Peyer's patch (tissue), 4 donors: ENCODE results near the gene RNLS.
"Not testable (repeated sequence)": the region's sequence is repeated elsewhere in the genome, so short reads cannot be mapped to it uniquely, and the experiment has no call there.

Source experiments
- POLR2A ChIP-seq, 2 donors: fragments of 450-650 bp; IDR thresholded peaks; one replicate each; pipeline ENCODE4 v1.5.1; 2017; ENCODE audit warnings: antibody characterized with exemption in 2 of 2, mild to moderate bottlenecking in 2 of 2, moderate library complexity in 2 of 2
- TF ChIP-seq, protein P1 (sequence below), 6 experiments: fragments of 450-650 bp in 4 of 6; fragments of 200-600 bp in 2 of 6; sonication (generic) in 1 of 6; IDR thresholded peaks; one replicate each; pipeline ENCODE4 v1.5.1; 2017 to 2019; ENCODE audit warnings: antibody characterized with exemption in 6 of 6, mild to moderate bottlenecking in 3 of 6, moderate library complexity in 1 of 6

DNA sequence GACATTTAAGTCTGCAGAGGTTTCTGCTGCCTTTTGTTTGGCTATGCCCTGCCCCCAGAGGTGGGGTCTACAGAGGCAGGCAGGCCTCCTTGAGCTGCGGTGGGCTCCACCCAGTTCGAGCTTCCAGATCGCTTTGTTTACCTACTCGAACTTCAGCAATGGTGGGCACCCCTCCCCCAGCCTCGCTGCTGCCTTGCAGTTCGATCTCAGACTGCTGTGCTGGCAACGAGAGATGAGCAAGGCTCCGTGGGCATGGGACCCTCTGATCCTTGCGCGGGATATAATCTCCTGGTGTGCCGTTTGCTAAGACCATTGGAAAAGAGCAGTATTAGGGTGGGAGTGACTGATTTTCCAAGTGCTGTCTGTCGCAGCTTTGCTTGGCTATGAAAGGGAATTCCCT lies 227.4 kb downstream of the RNLS start:
- TF ChIP-seq, protein P1, sequence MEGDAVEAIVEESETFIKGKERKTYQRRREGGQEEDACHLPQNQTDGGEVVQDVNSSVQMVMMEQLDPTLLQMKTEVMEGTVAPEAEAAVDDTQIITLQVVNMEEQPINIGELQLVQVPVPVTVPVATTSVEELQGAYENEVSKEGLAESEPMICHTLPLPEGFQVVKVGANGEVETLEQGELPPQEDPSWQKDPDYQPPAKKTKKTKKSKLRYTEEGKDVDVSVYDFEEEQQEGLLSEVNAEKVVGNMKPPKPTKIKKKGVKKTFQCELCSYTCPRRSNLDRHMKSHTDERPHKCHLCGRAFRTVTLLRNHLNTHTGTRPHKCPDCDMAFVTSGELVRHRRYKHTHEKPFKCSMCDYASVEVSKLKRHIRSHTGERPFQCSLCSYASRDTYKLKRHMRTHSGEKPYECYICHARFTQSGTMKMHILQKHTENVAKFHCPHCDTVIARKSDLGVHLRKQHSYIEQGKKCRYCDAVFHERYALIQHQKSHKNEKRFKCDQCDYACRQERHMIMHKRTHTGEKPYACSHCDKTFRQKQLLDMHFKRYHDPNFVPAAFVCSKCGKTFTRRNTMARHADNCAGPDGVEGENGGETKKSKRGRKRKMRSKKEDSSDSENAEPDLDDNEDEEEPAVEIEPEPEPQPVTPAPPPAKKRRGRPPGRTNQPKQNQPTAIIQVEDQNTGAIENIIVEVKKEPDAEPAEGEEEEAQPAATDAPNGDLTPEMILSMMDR (IDR thresholded peaks at IDR 0.05): not testable (repeated sequence)
- TF ChIP-seq POLR2A (IDR thresholded peaks at IDR 0.05): not testable (repeated sequence)
